Measurements from ENCODE around the gene APOBEC2. TPM values are rescaled to one million over a fixed set of nuclear protein-coding genes. Genes with fewer than 3 reads are reported as not detected.
A peak's percentile ranks its signal among the peaks of the same experiment; 100 is the strongest.

Gene APOBEC2
- total RNA-seq, 2 experiments from 2014 or later: not detected

DNA sequence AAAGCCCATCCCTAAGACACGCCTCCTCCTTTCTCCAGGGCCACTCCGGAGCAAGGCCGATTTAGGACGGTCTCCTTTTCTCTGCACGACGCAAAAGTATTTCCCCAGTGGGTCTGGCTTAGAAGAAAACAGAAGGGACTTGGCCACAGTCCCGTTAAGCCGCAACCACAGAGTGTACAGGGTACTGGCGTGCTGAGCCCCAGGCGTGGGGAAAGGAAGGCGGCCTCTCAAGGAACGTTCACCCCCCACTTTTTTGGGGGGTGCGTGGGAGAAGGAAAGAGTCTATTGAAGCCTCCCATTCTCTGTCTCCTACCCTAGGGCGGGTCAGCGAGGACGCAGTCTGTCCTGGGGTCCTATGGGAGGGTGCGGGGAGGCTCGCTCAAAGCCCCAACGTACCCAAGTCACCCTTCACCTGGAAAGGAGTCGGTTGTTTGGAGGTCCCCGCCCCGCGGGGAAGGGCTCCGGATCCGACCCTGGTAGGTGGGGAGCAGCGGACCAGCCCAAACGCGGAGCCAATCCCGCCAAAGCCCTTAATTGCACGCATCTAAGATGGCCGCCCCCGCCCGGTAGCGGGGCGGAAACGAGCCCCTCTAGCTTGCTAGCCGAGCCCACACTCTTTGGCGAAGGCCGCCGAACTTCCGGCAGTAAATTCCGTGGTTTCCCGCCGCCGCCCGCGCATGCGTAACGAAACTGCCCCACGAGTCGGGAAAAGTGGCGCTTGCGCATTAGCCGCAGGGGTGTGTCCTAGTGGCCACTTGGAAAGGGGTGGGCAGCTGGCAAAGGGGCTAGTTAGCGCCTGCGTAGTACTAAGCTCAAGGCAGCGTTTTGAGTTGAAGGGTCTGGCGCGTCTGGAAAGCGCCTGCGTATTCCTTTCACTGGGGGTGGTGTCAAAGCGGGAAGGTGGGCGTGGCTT, 19.2 kb downstream of the APOBEC2 start, which contains the start of gene OARD1:
Gene OARD1 (minus strand): TSS at position 434 of the 913 bp plus-strand sequence. CDS start 722 bp downstream, outside the sequence.
- peak within 1 kb of the TSS; percentile 92 for H3K27ac ChIP-seq (ENCODE audit: low read depth, low read length, poor library complexity, severe bottlenecking)
- H4K20me1 ChIP-seq (ENCODE audit: insufficient read depth, low read length): peaks cover 24% of the 10 kb centered on the region; the same call in 1 of the 2 replicates
- no peaks in the 10 kb centered on the region for H3K9me3 ChIP-seq (ENCODE audit: low read length)
- no peaks in the 10 kb centered on the region for H3K9me2 ChIP-seq (ENCODE audit: insufficient read depth, low read length)
- intact Hi-C loops (cut with micrococcal nuclease; ENCODE audit: unreplicated experiment): loop anchor here (2.0 to 5.0 kb wide), 5 partner anchors 111 to 660 kb away; partner anchors contain the start of genes FOXP4 and TREML2
- POLR2A ChIA-PET: interaction anchor here (0.6 to 2.6 kb wide), 6 partner anchors 10 to 205 kb away, joined by 3 to 13 read pairs (median 4); partner anchors contain the start of genes APOBEC2 and TREML2
- H2AFZ ChIP-seq (ENCODE audit: low read length): peak within 1 kb of the TSS; percentile 75
- TF ChIP-seq EZH2phosphoT487 (IDR thresholded peaks at IDR 0.05; ENCODE audit: borderline replicate concordance, low read depth, low read length): no peak
- TF ChIP-seq, protein P1, sequence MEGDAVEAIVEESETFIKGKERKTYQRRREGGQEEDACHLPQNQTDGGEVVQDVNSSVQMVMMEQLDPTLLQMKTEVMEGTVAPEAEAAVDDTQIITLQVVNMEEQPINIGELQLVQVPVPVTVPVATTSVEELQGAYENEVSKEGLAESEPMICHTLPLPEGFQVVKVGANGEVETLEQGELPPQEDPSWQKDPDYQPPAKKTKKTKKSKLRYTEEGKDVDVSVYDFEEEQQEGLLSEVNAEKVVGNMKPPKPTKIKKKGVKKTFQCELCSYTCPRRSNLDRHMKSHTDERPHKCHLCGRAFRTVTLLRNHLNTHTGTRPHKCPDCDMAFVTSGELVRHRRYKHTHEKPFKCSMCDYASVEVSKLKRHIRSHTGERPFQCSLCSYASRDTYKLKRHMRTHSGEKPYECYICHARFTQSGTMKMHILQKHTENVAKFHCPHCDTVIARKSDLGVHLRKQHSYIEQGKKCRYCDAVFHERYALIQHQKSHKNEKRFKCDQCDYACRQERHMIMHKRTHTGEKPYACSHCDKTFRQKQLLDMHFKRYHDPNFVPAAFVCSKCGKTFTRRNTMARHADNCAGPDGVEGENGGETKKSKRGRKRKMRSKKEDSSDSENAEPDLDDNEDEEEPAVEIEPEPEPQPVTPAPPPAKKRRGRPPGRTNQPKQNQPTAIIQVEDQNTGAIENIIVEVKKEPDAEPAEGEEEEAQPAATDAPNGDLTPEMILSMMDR (conservative IDR thresholded peaks at IDR 0.05; ENCODE audit: low read length): 0 out of 2 replicates have a peak, but pooled peaks have one; percentile 1
- no TSS peak for BruUV-seq (replicated peaks)
- H3K4me2 ChIP-seq (ENCODE audit: low read length): peak within 1 kb of the TSS; percentile 97
- peaks cover 40% of the 10 kb centered on the region for H3K4me1 ChIP-seq (ENCODE audit: insufficient read depth, low read length, poor library complexity, severe bottlenecking)
- peak within 1 kb of the TSS; percentile 97 for H3K4me3 ChIP-seq (ENCODE audit: low read depth, low read length, poor library complexity, severe bottlenecking)
- H3K79me2 ChIP-seq (ENCODE audit: insufficient read depth, low read depth, low read length): peaks cover 57% of the 10 kb centered on the region
- CTCF ChIA-PET (ENCODE audit: unreplicated experiment): interaction anchor here (1.4 kb wide), 1 partner anchor 17 kb away, joined by 4 read pairs; no protein-coding TSS in a partner anchor
- DNase-seq (ENCODE audit: low spot score): peak; percentile 99
- peaks cover 63% of the 10 kb centered on the region for H3K36me3 ChIP-seq (ENCODE audit: insufficient read depth, low read length)

DNA sequence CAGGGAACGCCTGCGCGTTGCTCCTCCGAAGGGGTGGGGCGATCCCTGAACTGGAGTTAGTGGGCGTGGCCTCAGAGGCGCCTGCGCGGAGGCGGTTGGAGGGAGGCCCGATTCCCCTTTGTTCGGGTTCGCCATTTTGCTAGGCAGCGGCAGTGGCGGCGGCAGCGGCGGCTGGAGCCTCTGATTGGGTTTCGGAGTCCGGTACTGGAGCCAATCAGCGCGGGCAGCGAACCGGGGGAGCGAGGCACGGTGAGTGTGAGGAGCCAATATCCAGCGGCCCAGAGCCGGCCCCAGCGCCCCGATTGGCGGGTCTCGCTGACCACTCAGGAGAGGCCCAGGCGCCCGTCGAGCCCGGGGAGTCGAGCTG, 19.8 kb downstream of the APOBEC2 start, which contains the start of gene NFYA:
Gene NFYA (plus strand): TSS at position 139 of the 367 bp plus-strand sequence. CDS start 6,116 bp downstream, outside the sequence.
- Histone ChIP-seq H3K4me2 (ENCODE audit: low read length) (peak within 1 kb of the TSS; percentile 97), H3K9me2 (ENCODE audit: insufficient read depth, low read length) (no peaks in the 10 kb centered on the region), H4K20me1 (ENCODE audit: insufficient read depth, low read length) (peaks cover 24% of the 10 kb centered on the region; the same call in 1 of the 2 replicates), H3K36me3 (ENCODE audit: insufficient read depth, low read length) (peaks cover 64% of the 10 kb centered on the region), H3K4me3 (ENCODE audit: low read depth, low read length, poor library complexity, severe bottlenecking) (peak within 1 kb of the TSS; percentile 97), H3K4me1 (ENCODE audit: insufficient read depth, low read length, poor library complexity, severe bottlenecking) (peaks cover 46% of the 10 kb centered on the region), H3K79me2 (ENCODE audit: insufficient read depth, low read depth, low read length) (peaks cover 63% of the 10 kb centered on the region), H3K9me3 (ENCODE audit: low read length) (no peaks in the 10 kb centered on the region), H3K27ac (ENCODE audit: low read depth, low read length, poor library complexity, severe bottlenecking) (peak within 1 kb of the TSS; percentile 92), H2AFZ (ENCODE audit: low read length) (peak within 1 kb of the TSS; percentile 75; the same call in 1 of the 2 replicates)
- no peak for DNase-seq (ENCODE audit: low spot score)
- TF ChIP-seq, protein P1 (conservative IDR thresholded peaks at IDR 0.05; ENCODE audit: low read length): no peak
- TF ChIP-seq EZH2phosphoT487 (IDR thresholded peaks at IDR 0.05; ENCODE audit: borderline replicate concordance, low read depth, low read length): no peak
- no TSS peak for BruUV-seq (replicated peaks)
- intact Hi-C loops (cut with micrococcal nuclease; ENCODE audit: unreplicated experiment): loop anchor here (2.0 to 5.0 kb wide), 5 partner anchors 110 to 659 kb away; partner anchors contain the start of genes FOXP4 and TREML2
- POLR2A ChIA-PET: interaction anchor here (0.7 to 2.6 kb wide), 4 partner anchors 10 to 128 kb away, joined by 3 to 13 read pairs (median 6); partner anchors contain the start of genes APOBEC2 and TREML2
- CTCF ChIA-PET (ENCODE audit: unreplicated experiment): no interaction called here
